Cerebellar nuclear complex (tissue), 1 donor: Measurements from ENCODE around the gene ABL2.

Experiments
- DNase-seq, 2 experiments: peaks; one replicate each; lab custom pipeline; 2025; lab: John Stamatoyannopoulos, UW

ABL2 gene

GRCh38 chr1:179092896-179093461 lies 136.5 kb downstream of the ABL2 start:
- no peak for DNase-seq

GRCh38 chr1:179091691-179092165 lies 137.7 kb downstream of the ABL2 start:
- no peak for DNase-seq

- DNase-seq: no peak
Observed at GRCh38 chr1:179090923-179091322, 138.6 kb downstream of the ABL2 start.

GRCh38 chr1:179090522-179090921 lies 139.0 kb downstream of the ABL2 start:
- DNase-seq: no peak

- DNase-seq: no peak
Observed at GRCh38 chr1:179089827-179090482, 139.5 kb downstream of the ABL2 start.

- DNase-seq: no peak
Observed at GRCh38 chr1:179087665-179088064, 141.8 kb downstream of the ABL2 start.

- no peak for DNase-seq
Observed at GRCh38 chr1:179083533-179083932, 145.9 kb downstream of the ABL2 start.

- DNase-seq: no peak
Observed at GRCh38 chr1:179082999-179083335, 146.5 kb downstream of the ABL2 start.

GRCh38 chr1:179082333-179082998 lies 147.0 kb downstream of the ABL2 start:
- DNase-seq: peak in 1 of 2 experiments; percentile 1

- DNase-seq: peak in 1 of 2 experiments; percentile 16
Observed at GRCh38 chr1:179081687-179082332, 147.7 kb downstream of the ABL2 start, which contains the start of gene TOR3A. Gene TOR3A (plus strand): TSS chr1:179082070. CDS start chr1:179082129, 59 bp downstream.

- no peak for DNase-seq
Observed at GRCh38 chr1:179080866-179081686, 148.4 kb downstream of the ABL2 start.

- DNase-seq: peak in 1 of 2 experiments; percentile 22
Observed at GRCh38 chr1:179079113-179079761, 150.2 kb downstream of the ABL2 start.

- no peak for DNase-seq
Observed at GRCh38 chr1:179077396-179077795, 152.1 kb downstream of the ABL2 start.

- no peak for DNase-seq
Observed at GRCh38 chr1:179066471-179066870, 163.0 kb downstream of the ABL2 start.

- no peak for DNase-seq
Observed at GRCh38 chr1:179061360-179062282, 167.9 kb downstream of the ABL2 start.

GRCh38 chr1:179058487-179059483 lies 170.7 kb downstream of the ABL2 start:
- no peak for DNase-seq

- no peak for DNase-seq
Observed at GRCh38 chr1:179055937-179056336, 173.5 kb downstream of the ABL2 start.

- DNase-seq: no peak
Observed at GRCh38 chr1:179053486-179053885, 176.0 kb downstream of the ABL2 start.

GRCh38 chr1:179052776-179053175 lies 176.7 kb downstream of the ABL2 start:
- no peak for DNase-seq
